MV-4-11 (cell line): ENCODE measurements around the gene CYTL1.
"Not testable (repeated sequence)": the region's sequence is repeated elsewhere in the genome, so short reads cannot be mapped to it uniquely, and the experiment has no call there.

Source experiments
- DNase-seq: peaks from one replicate; lab custom pipeline; 2025; lab: John Stamatoyannopoulos, UW

CYTL1 gene

DNA sequence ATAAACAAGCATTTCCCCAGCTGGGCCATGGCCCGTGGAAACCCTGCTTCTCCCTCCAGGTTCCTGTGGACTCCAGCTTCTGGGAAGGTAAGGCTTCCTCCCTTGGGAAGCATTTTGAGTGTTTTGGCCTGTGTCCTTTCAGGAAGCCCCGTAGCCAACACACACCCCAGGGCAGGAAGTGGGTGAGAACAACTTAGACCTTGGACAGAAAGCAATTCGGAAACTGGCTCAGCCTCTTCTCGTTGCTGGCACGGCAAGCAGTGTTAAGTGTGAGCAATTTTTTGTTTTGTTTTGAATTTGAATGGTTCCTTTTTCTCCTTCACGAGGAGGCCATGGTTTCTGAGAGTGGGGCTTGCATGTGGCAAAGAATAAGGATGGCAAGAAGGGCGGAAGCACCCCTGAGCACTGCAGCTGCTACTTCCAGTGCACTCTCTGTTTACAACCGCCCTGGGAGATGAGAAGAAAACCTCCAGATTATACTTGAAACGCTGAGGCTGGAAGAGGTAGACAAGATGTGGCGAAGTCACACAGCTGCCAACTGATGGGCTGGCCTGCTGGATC lies 14.1 kb upstream of the CYTL1 start:
- DNase-seq, result peak; percentile 21

DNA sequence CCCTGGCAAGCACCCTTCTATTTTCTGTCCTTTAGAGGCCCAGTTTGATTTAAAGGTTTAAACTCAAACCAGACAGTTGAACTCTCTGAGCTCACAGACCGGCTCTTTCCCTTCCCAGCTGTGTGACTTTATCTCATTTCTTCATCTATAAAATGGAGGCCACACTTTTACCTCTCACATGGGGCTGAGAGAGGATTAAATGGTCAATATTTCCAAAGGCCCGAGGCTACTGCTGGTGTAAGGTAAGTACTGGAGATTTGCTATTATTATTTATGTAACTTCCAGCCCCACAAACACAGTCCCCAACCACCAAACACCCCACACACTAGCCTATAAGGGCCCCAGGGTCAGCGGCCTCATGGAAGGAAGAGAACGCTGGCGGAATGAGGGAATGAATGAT lies 13.6 kb upstream of the CYTL1 start:
- no peak for DNase-seq

DNA sequence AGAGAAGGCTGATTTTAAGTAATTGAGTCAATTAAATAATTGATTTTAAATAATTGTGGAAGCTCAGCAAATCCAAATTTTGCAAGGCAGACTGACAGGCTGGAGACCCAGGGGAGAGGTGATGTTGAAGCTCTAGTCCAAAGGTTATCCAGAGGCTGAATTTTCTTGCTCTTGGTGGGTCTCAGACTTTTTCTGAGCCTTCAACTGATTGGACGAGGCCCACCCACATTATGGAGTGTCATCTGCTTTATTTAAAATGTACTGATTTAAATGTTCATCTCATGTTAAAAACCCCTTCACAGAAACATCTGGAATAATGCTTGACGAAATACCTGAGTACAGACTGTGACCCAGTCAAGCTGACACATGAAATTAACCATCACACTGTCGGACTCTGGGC lies 11.7 kb upstream of the CYTL1 start:
- DNase-seq, result no peak

DNA sequence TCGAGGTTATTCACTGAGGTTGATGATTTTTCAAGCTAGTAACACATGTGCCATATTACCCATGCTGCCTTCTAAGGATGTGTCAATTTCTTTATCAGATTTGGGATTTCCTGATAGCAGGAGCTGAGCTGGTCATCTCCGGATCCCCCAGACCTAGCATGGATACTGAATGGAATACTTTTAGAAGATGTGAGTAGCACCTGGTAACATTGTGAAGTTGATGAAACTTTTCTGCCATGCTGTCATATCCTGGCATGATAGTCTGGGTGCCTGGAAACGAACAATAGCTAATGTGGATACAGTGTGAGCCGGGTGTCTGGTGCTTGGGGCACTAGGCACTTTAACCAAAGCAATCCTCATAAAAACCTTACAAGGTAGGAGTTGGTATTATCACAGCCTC lies 11.0 kb upstream of the CYTL1 start:
- DNase-seq, result no peak

DNA sequence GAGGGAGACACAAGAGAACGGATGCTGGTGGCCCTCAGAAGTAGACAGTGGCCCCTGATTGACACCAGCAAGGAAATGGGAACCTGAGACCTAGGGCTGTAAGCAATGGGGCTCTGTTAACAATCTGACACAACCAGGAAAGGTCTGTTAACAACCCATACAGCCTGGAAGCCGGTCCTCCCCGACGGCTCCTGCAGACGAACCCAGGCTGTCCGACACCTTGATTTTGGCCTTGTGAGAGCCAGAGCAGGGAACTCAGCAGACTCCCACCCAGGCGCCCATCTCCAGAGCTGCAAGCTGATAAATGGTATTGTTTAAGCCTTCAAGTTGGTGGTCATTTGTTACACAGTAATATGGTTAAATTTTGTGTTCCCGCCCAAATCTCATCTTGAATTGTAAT lies 10.2 kb upstream of the CYTL1 start:
- no peak for DNase-seq

DNA sequence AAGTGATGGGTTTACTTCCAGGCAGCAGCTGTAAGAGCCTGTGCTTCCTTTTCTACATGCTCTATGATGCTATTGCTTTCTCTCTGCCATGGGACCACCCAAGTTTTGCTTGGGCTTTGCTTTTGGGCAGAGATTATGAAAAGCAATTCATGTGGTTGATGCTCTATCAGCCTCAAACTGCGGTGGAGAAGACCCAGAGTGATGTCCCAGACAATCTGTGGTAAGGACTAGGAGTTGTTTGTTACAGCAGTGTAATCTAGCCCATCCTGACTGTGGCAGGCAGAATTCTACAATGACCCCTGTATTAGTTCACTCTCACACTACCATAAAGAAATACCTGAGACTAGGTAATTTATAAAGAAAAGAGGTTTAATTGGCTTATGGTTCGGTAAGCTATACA lies 9.2 kb upstream of the CYTL1 start:
- no peak for DNase-seq

DNA sequence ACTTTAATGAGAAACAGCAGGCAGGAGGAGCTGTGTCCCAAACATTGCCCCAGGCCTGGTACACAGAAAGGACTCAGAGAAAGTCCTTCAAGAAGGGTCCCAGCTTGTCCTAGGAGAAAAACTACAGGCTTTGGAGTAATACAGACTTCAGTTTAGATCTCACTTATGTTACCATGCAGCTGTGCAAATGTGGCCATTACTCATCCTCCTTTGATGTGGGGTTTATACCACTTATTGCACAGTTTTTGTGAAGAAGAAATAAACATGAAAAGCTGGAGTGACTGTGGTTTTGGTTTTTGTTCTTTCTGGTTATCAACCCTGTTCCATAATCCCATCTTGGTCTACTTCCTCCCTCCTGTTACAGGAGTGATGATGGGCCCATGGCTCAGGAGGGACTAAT lies 8.1 kb upstream of the CYTL1 start:
- DNase-seq, result peak; percentile 11

DNA sequence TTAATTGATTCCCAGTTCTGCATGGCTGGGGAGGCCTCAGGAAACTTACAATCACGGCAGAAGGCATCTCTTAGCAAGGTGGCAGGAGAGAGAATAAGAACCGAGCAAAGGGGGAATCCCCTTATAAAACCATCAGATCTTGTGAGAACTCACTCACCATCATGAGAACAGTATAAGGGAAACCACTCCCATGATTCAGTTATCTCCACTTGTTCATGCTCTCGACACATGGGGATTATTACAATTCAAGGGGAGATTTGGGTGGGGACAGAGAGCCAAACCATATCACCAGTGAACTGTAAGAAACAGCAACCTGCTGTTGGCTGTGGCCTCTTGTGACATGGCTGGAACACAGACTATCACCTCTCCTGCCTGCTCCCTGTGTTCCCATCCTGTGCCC lies 7.1 kb upstream of the CYTL1 start:
- no peak for DNase-seq

DNA sequence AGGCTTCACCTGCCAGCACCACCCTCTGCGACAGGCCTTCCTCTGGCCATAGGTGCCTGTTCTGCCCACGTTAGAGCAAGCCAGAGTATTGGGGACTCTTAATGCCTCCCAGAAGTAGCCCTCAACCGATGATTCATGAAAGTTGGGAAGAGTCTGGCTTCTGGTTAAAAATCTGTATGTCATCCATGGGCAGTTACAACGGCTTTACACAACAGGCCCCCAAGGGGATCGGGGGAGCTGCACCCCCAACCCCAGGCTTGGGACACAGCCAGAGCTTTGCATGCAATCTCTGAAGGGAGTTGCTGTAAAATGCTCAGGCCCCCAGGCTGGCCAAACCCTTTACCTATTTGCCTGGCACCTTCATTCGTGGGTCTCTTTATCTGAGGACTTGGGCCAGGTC lies 5.4 kb upstream of the CYTL1 start:
- no peak for DNase-seq

DNA sequence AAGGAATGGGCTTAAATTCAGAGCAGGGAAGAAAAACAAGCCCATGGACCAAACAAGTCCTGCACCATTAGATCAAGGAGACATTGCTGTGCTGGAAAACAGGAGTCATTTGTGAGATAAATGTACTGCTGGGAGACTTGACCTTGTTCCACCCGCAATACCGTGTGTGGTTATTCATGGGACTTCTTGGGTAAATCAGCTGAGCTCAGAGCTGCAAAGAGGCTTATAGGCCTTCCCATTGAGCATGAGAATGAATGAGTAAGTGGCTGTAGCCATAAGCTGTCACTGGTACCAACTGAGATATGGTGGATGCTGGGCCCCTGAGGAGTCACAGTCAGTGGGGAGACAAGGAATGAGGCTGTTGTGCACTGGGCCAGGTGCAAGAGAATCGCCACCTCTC lies 2.3 kb upstream of the CYTL1 start:
- no peak for DNase-seq

DNA sequence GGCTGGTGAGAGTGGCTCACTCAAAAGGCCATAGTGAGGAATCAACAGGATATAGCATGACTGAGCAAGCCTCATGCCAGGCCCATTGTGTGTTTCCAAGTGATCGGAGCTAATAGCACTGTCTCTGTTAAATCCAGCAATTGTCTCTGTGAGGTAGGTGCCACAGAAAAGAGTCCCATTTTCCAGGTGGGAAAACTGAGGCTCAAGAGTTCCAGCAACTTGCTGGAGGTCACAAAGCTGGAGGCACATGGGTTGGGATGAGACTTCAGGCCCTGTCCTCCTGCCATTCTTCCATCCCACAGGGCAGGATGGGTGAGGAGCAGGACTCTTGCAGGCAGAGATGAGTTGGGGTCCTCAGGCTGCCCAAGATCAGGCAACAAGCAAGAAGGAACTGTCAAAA lies 1.1 kb upstream of the CYTL1 start:
- DNase-seq, result no peak

DNA sequence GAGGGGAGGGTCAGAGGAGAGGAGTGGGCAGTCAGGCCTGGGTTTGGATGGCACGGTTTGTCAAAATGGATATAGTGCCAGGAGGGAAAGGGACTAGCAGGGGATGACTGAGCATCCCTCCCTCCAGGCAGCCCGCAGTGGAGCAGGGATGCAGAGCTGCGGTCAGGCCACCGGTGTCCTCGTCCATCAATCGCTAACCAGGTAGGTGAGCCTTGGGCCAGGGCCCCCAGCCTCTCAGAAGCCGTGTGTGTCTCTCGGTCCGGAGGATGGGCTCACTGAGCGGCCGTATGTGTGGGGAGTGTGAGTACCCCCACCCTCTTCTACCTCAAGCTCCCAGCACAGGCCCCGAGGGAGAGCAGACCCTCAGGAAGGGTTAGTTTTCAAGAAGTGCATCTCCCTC lies 538 bp upstream of the CYTL1 start:
- no peak for DNase-seq

DNA sequence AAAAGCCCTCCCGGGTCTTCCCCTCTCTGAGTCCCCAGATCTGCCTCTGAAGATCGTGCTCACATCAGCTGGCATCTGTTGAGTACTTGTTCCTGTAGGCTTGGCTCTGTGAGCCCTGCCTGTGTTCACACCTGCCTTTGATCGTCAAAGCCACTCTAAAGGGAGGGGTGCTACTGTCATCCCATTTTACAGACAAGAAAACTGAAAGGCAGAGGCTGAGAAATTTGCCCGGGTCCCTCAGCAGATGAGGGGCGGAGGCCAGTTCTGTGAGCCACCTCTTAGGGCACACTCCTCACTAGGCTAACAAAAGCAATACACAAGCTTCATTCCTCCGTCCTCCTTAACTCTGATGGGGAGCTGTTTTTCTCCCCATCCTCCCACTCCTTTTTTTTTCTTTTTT lies 655 bp downstream of the CYTL1 start:
- DNase-seq, result no peak

DNA sequence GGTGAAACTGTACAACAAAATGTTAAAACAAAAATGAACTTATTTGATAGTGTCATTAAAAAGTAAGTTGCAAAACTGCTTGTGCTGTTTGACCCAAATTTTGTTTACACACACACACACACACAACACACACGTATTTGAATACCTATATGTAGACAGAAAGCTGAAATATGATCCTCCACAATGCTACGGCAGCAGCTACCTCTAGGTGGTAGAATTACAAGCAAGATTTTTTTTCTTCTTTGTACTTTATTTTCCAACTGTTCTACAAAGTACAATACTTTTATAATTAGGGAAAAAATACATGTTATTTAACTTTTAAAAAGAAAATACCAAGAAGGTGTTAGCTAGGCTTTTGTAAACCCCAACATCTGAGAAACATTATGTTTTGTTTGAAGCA lies 1.2 kb downstream of the CYTL1 start:
- DNase-seq, result no peak

DNA sequence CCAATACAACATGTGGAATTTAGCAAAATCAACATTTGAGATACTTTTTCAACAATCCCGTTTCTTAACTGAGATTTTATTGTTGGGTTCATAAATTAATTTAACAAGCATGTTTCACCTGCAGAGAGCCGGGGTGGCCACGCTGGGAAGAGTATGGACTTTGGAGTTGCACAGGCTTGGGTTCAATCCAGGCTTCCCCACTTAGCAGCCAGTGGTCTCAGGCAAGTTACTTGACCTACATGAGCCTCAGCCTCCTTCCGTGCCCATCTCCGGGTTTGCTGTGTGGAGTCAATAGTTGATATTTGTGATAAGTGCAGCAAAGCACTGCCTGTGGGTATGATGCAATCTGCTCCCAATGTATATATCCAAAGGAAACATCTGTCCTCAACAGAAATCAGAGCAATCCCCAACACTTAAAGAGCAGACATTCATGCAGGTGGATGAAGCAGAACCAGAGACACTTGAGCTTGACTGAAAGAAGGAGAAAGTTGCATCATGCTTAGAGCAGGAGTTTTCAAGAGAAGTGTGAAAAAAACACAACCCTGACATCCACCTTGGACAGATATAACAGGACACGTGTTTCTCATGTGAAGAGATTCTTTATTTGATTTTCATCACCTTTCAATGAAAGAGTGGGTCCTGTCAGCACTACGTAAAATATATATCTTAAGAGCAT lies 5.1 kb downstream of the CYTL1 start:
- DNase-seq, result no peak

DNA sequence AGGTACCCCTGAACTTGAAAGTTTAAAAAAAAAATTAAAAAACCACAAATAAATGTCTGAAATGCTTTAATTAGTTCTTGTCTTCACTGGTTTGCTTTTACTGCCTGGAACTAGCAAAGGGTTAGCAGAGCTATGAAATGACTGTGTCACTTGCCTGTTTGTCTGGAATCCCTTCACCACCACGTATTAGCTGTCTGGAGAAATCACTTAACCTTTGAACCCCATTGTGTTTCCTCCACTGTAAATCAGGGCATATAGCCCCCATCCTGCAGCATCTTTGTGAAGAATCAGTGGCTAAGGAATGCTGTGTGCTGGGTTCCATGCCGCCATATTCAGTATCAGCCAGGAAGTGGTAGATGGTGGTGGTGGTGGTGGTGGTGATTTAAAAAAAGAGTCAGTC lies 6.3 kb downstream of the CYTL1 start:
- DNase-seq, result no peak

DNA sequence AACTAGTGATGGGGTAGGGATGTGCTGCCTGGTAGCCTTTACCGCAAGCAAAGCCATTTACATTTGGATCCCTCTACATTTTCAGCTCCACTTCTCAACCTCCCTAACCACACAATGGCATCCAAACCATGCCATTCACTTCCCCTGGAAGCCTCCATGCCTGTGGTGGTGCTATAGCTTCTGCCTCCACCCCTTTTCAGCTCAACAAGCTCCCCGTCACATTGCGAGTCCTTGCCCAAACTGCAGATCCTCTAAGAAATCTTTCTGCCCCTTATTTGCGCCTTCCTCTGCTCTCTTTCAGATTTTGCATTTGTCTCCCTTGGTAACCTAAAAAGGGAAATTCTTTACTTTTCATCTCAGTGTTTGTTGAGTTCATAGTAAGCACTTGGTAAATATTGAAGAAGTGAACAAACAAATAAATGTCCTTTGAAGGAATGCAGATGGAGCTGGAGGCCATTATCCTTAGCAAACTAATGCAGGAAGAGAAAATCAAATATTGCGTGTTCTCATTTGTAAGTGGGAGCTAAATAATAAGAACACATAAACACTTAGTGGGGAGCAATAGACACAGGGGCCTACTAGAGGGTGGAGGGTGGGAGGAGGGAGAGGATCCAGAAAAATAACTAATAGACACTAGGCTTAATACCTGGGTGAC lies 6.9 kb downstream of the CYTL1 start:
- no peak for DNase-seq

DNA sequence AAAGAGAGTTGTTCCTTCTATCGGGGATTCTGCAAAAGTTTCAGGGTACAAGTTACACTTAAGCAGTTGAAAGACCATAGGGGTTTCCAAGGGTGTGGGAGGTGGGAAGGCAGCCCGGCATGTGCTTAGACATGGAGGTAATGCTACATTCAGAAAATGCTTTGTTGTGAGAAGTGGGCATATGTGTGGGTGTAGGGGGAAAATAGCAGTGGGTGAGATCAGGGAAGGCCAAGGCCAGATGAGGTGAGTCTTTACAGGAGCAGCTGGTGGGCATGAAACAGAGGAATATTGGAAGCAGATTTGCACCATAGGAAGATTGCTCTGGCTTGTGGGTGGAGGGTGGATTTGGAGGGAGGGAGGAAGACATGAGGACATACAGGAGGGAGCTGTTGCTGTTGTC lies 8.3 kb downstream of the CYTL1 start:
- DNase-seq, result no peak

DNA sequence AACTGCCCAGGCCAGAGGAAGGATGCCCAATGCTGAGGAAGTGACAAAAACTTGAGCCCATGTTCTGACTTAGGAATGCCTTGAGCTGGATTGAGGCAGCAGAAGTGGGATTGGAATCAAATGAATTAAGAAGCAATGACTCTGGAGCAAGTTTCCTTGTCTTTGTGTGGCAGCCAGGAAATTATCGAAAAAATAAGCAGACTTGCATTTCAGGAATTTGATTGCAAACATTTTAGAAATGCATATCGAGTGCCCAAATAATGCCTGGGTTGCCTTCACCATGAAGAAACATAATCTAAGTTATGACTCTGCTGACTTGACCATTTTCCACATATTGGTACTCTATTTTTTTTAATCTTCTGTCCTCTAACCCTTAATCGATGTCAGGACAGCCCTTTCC lies 9.5 kb downstream of the CYTL1 start:
- no peak for DNase-seq

DNA sequence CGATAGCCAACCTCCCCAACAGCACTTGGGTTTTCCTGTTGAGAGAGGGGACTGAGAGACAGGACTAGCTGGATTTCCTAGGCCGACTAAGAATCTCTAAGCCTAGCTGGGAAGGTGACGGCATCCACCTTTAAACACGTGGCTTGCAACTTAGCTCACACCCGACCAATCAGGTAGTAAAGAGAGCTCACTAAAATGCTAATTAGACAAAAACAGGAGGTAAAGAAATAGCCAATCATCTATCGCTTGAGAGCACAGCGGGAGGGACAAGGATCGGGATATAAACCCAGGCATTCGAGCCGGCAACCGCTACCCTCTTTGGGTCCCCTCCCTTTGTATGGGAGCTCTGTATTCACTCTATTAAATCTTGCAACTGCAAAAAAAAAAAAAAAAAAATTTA lies 12.3 kb downstream of the CYTL1 start:
- not testable (repeated sequence) for DNase-seq

DNA sequence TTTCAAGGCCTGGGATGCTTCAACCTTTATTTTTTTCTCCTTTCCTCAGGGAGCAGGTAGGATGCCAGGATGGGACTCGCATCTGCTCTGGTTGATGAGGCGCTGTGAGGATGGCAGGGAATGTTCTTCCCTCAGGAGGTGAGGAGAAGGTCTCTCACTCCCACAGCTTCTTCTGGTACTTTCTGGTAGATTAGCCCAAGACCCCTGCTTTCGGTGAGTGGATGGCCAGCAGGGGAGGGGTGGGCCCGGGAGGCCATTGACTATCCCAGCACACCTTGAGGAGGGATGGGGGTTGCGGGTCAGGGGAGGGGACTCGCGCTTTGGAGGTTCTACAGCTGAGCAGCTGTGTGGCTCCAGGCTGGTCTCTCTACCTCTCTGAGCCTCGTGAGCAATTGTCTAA lies 14.8 kb downstream of the CYTL1 start:
- DNase-seq, result no peak

DNA sequence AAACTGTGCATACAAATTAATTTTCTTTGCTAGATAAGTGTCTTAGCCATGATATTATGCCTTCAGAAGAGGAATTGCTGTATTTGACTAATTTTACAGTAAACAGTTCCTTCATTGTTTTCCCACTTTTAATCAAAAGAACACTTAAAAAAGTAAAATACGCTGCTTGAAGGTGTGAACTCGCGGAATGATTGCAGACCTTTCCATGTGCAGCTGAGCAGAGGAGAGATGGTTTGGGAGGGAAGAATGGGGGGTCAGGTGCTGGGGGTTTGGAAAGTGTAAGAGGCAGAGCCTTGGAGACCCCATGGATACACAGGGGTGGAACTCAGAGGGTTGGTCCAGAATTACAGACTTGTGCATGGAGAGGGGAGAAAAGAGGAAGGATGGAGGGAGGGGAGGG lies 15.3 kb downstream of the CYTL1 start:
- no peak for DNase-seq

DNA sequence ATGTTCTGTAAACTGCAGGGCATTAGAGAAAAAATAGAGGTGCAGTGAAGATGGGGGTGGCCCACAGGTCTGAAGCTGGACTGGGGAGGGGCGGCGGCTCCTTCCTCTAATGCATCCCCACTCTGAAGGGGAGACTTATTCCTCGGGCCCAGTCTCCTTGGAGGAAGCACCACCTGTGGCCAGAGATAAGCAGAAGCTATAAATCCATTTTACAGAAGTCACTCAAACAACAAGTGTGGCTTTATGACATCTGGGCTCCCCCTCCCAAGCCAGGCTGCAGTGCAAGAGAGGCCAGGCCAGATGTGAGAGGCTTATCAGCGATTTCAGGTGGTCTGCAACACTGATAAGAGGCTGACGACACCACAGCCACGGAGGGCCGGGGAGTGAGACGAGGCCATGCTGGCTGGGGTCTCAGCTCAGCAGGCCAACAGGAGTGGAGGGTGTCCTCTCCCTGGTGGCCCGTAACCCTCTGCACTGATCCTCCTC lies 15.8 kb downstream of the CYTL1 start:
- DNase-seq, result no peak

DNA sequence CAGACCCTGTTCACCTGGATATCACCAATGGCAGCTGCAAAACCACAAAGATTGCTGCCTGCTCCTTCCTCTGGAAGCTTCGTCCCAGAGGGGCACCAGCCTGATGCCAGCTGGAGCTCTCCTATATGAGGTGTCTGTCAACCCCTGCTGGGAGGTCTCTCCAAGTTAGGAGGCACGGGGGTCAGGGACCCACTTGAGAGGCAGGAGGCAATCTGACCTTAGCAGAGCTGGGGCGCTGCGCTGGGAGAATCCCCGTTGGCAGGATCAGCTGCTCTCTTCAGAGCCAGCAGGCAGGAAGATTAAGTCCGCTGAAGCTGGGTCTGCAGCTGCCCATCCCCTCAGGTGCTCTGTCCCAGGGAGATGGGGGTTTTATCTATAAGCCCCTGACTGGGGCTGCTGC lies 17.6 kb downstream of the CYTL1 start:
- DNase-seq, result not testable (repeated sequence)
